B cell (primary cell): ENCODE measurements around the gene TERB2. TPM values are rescaled to one million over a fixed set of nuclear protein-coding genes. Genes with fewer than 3 reads are reported as not detected.
"Not testable (repeated sequence)": the region's sequence is repeated elsewhere in the genome, so short reads cannot be mapped to it uniquely, and the experiment has no call there.

Source experiments
- ATAC-seq: fragments of 200-7000 bp; cut with Tn5 transposase; one replicate; pipeline ENCODE4 v1.10.0; 2021; ENCODE audit warnings: low read depth, mild to moderate bottlenecking, moderate number of reproducible peaks, moderate library complexity
- CTCF ChIA-PET: fragments of 350-600 bp; sonication (Branson Sonifier 250); formaldehyde crosslinking; loops from one replicate; lab custom pipeline; 2021; ENCODE audit warnings: antibody characterized with exemption, inconsistent platforms; lab: Charles Lee
- POLR2A ChIA-PET: fragments of 350-600 bp; sonication (Branson Sonifier 250); formaldehyde crosslinking; loops from one replicate; lab custom pipeline; 2021; ENCODE audit warnings: antibody characterized with exemption; lab: Charles Lee
- DNase-seq: peaks from one replicate; pipeline ENCODE4 v3.0.0; 2013
- H2AFZ ChIP-seq: 2 replicates; pipeline ENCODE4 v1.6.1; 2012; ENCODE audit warnings: mild to moderate bottlenecking, low read depth, low read length; ENCODE audit not compliant: insufficient read depth, poor library complexity, severe bottlenecking
- H3K27ac ChIP-seq, 2 donors: 1 replicate in 1 of 2; 2 replicates in 1 of 2; pipeline ENCODE4 v1.5.1; 2012 to 2013; ENCODE audit warnings: low read length in 2 of 2, mild to moderate bottlenecking in 2 of 2, moderate library complexity in 1 of 2
- H3K27me3 ChIP-seq, 4 experiments: fragments of 200-600 bp in 1 of 4; sonication (generic) in 1 of 4; replicated peaks in 1 of 4; 1 replicate in 2 of 4; 2 replicates in 2 of 4; pipeline versions ENCODE4 v1.6.1 to v1.7.0; 2013 to 2016; ENCODE audit warnings: low read length in 3 of 4, mild to moderate bottlenecking in 2 of 4, mixed read lengths in 1 of 4, moderate library complexity in 1 of 4; ENCODE audit not compliant: insufficient read depth in 4 of 4, control insufficient read depth in 3 of 4; ENCODE audit errors: control extremely low read depth in 1 of 4
- H3K36me3 ChIP-seq, 2 experiments: replicated peaks in 1 of 2; 1 replicate in 1 of 2; 2 replicates in 1 of 2; pipeline versions ENCODE4 v1.6.1 to v1.7.1; 2013; ENCODE audit warnings: low read length in 1 of 2; ENCODE audit not compliant: insufficient read depth in 2 of 2, control insufficient read depth in 1 of 2; ENCODE audit errors: control extremely low read depth in 1 of 2, extremely low read depth in 1 of 2
- H3K4me1 ChIP-seq, 2 donors: fragments of 200-600 bp in 1 of 2; sonication (generic) in 1 of 2; 1 replicate in 1 of 2; 2 replicates in 1 of 2; pipeline versions ENCODE4 v1.5.1 to v1.6.1; 2013 to 2017; ENCODE audit warnings: low read length in 2 of 2; ENCODE audit not compliant: control insufficient read depth in 2 of 2, insufficient read depth in 2 of 2
- H3K4me2 ChIP-seq: replicated peaks from 2 replicates; pipeline ENCODE3; 2012; ENCODE audit warnings: mild to moderate bottlenecking, low read depth, low read length; ENCODE audit not compliant: poor library complexity, severe bottlenecking
- H3K4me3 ChIP-seq, 5 experiments: fragments of 200-600 bp in 1 of 5; sonication (generic) in 1 of 5; 1 replicate in 3 of 5; 2 replicates in 2 of 5; pipeline versions ENCODE4 v1.5.1 to v1.7.0; 2011 to 2016; ENCODE audit warnings: low read length in 4 of 5, mild to moderate bottlenecking in 4 of 5, low read depth in 2 of 5, control low read depth in 1 of 5, moderate library complexity in 1 of 5; ENCODE audit not compliant: insufficient read depth in 1 of 5; ENCODE audit errors: control extremely low read depth in 1 of 5, extremely low read depth in 1 of 5
- H3K79me2 ChIP-seq: fragments of 200-600 bp; sonication (generic); one replicate; pipeline ENCODE4 v1.6.0; 2016; ENCODE audit warnings: low read length; ENCODE audit not compliant: control insufficient read depth, insufficient read depth
- H3K9ac ChIP-seq: fragments of 200-600 bp; sonication (generic); 2 replicates; pipeline ENCODE4 v1.6.1; 2017; ENCODE audit warnings: mild to moderate bottlenecking, low read length, moderate library complexity
- H3K9me3 ChIP-seq, 3 donors: one replicate each; pipeline versions ENCODE4 v1.6.1 to v1.7.1; 2013; ENCODE audit warnings: low read length in 2 of 3; ENCODE audit not compliant: control insufficient read depth in 2 of 3, insufficient read depth in 1 of 3; ENCODE audit errors: control extremely low read depth in 1 of 3
- H4K20me1 ChIP-seq: 2 replicates; pipeline ENCODE4 v1.6.0; 2012; ENCODE audit warnings: mild to moderate bottlenecking, low read length; ENCODE audit not compliant: insufficient read depth, control insufficient read depth, poor library complexity, severe bottlenecking
- H3K27ac Mint-ChIP-seq: one replicate; pipeline ENCODE4 v1.8.0; 2021; ENCODE audit warnings: mixed read lengths
- H3K27me3 Mint-ChIP-seq: one replicate; pipeline ENCODE4 v1.8.0; 2021; ENCODE audit warnings: mixed read lengths
- H3K4me1 Mint-ChIP-seq: one replicate; pipeline ENCODE4 v1.8.0; 2021; ENCODE audit warnings: mixed read lengths
- H3K4me3 Mint-ChIP-seq: one replicate; pipeline ENCODE4 v1.8.0; 2021; ENCODE audit warnings: mixed read lengths
- H3K9me3 Mint-ChIP-seq: one replicate; pipeline ENCODE4 v1.8.0; 2022; ENCODE audit warnings: mixed read lengths; ENCODE audit not compliant: insufficient read depth
- EZH2 ChIP-seq: IDR thresholded peaks from 2 replicates; pipeline ENCODE4 v1.6.1; 2012; ENCODE audit warnings: borderline replicate concordance, low read depth, mild to moderate bottlenecking, moderate library complexity, low read length; ENCODE audit not compliant: insufficient read depth, poor library complexity, severe bottlenecking
- WGBS: methylation state at CpG from one replicate; pipeline ENCODE4 v1.1.5; 2013; ENCODE audit warnings: missing lambda C conversion rate; ENCODE audit not compliant: insufficient coverage; 5-methylcytosine and 5-hydroxymethylcytosine counted together
- intact Hi-C: fragments of 100-400 bp; cut with micrococcal nuclease; formaldehyde crosslinking; loops from one replicate; pipeline ENCODE4 v1.10.0; 2022
- polyA plus RNA-seq: library from polyadenylated mRNA; depleted of rRNA; stranded (reverse); fragments of >200 nt; gene quantifications from 2 replicates; pipeline ENCODE4 v1.2.3, GENCODE V29; 2012
- total RNA-seq, 2 donors: library from RNA; stranded (reverse); fragments of 120-200 nt in 1 of 2; gene quantifications; 1 replicate in 1 of 2; 2 replicates in 1 of 2; pipeline versions ENCODE4 v1.2.3 to v1.2.4, GENCODE V29; 2013 to 2022
- TF ChIP-seq, protein P1 (sequence below): fragments of 200-600 bp; IDR thresholded peaks from one replicate; pipeline ENCODE4 v1.8.0; 2022; ENCODE audit warnings: antibody characterized with exemption, mild to moderate bottlenecking

The TERB2 gene
- total and polyA plus RNA-seq, 2 donors (not counting 1 experiment from before 2014, with no cell fraction given), result not detected

DNA sequence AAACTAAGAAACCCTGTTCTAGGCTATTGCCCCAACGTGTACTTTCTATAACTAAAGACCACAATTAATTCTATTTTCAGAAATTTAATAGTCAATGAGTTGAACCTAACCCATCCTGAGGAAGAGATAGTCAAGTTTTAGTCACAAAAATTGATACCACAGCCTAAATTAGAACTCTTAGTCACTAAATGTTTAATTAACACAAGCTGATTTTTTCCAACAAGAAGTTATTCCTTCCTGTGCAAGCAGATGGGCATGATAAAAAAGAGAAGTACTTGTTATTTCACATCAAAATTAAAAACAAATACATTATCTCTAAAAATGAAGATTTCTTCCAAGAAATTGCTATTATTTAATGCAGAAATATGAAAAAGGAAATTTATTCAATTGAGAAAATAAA is 38.4 kb upstream of the TERB2 start:
- Histone ChIP-seq H3K4me3 (no peak overlapping the region), H3K79me2 (no peaks in the 10 kb centered on the region), H3K9me3 (no peaks in the 10 kb centered on the region), H3K27me3 (no peaks in the 10 kb centered on the region), H3K4me2 (no peak overlapping the region), H3K27ac (no peak overlapping the region), H3K9ac (no peak overlapping the region), H2AFZ (no peak overlapping the region), H4K20me1 (no peaks in the 10 kb centered on the region), H3K36me3 (no peaks in the 10 kb centered on the region), H3K4me1 (no peaks in the 10 kb centered on the region)
- Mint-ChIP-seq H3K9me3 (no peaks in the 10 kb centered on the region), H3K27ac (no peak overlapping the region), H3K27me3 (no peaks in the 10 kb centered on the region), H3K4me3 (no peak overlapping the region), H3K4me1 (no peaks in the 10 kb centered on the region)
- WGBS, result no CpG with 5 or more reads among the region's 1 CpG
- no peak for TF ChIP-seq EZH2
- TF ChIP-seq, protein P1, sequence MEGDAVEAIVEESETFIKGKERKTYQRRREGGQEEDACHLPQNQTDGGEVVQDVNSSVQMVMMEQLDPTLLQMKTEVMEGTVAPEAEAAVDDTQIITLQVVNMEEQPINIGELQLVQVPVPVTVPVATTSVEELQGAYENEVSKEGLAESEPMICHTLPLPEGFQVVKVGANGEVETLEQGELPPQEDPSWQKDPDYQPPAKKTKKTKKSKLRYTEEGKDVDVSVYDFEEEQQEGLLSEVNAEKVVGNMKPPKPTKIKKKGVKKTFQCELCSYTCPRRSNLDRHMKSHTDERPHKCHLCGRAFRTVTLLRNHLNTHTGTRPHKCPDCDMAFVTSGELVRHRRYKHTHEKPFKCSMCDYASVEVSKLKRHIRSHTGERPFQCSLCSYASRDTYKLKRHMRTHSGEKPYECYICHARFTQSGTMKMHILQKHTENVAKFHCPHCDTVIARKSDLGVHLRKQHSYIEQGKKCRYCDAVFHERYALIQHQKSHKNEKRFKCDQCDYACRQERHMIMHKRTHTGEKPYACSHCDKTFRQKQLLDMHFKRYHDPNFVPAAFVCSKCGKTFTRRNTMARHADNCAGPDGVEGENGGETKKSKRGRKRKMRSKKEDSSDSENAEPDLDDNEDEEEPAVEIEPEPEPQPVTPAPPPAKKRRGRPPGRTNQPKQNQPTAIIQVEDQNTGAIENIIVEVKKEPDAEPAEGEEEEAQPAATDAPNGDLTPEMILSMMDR, result no peak
- CTCF ChIA-PET, result no interaction called here
- POLR2A ChIA-PET, result no interaction called here
- no peak for ATAC-seq
- DNase-seq, result no peak
- intact Hi-C loops, result no loop called here

- H3K27ac ChIP-seq, H3K4me3 ChIP-seq, H3K9ac ChIP-seq, H3K9me3 ChIP-seq, H3K79me2 ChIP-seq, H3K4me3 Mint-ChIP-seq, H2AFZ ChIP-seq, H3K27ac Mint-ChIP-seq, POLR2A ChIA-PET, CTCF ChIA-PET, DNase-seq, H3K4me2 ChIP-seq, H3K4me1 ChIP-seq, H3K36me3 ChIP-seq, H4K20me1 ChIP-seq, H3K9me3 Mint-ChIP-seq, ATAC-seq, H3K27me3 ChIP-seq, H3K4me1 Mint-ChIP-seq: not testable (repeated sequence)
- H3K27me3 Mint-ChIP-seq, result peaks cover 18% of the 10 kb centered on the region
- no CpG with 5 or more reads among the region's 1 CpG for WGBS
- intact Hi-C loops, result loop anchor here (10.0 kb wide), 1 partner anchor 344 kb away; no protein-coding TSS in a partner anchor
Observed at GRCh38 chr15:44928658-44929057, 27.8 kb upstream of the TERB2 start.

- H4K20me1 ChIP-seq, H3K4me3 Mint-ChIP-seq, H3K4me1 ChIP-seq, CTCF ChIA-PET, H3K9ac ChIP-seq, H3K4me1 Mint-ChIP-seq, H3K27me3 ChIP-seq, POLR2A ChIA-PET, DNase-seq, H3K4me3 ChIP-seq, H3K36me3 ChIP-seq, ATAC-seq, intact Hi-C loops, H3K27ac Mint-ChIP-seq, H3K79me2 ChIP-seq, H2AFZ ChIP-seq, H3K4me2 ChIP-seq, H3K9me3 Mint-ChIP-seq, H3K9me3 ChIP-seq, H3K27ac ChIP-seq: not testable (repeated sequence)
- WGBS, result no CpG with 5 or more reads among the region's 4 CpGs
- peaks cover 15% of the 10 kb centered on the region for H3K27me3 Mint-ChIP-seq
Observed at GRCh38 chr15:44930283-44930682, 26.2 kb upstream of the TERB2 start.
